B cell (primary cell): ENCODE data around the gene PYHIN1. TPM values are rescaled to one million over a fixed set of nuclear protein-coding genes. Genes with fewer than 3 reads are reported as not detected.
A peak's percentile ranks its signal among the peaks of the same experiment; 100 is the strongest.

Source experiments
- ATAC-seq: fragments of 200-7000 bp; cut with Tn5 transposase; one replicate; pipeline ENCODE4 v1.10.0; 2021; ENCODE audit warnings: low read depth, mild to moderate bottlenecking, moderate number of reproducible peaks, moderate library complexity
- CTCF ChIA-PET: fragments of 350-600 bp; sonication (Branson Sonifier 250); formaldehyde crosslinking; loops from one replicate; lab custom pipeline; 2021; ENCODE audit warnings: antibody characterized with exemption, inconsistent platforms; lab: Charles Lee
- POLR2A ChIA-PET: fragments of 350-600 bp; sonication (Branson Sonifier 250); formaldehyde crosslinking; loops from one replicate; lab custom pipeline; 2021; ENCODE audit warnings: antibody characterized with exemption; lab: Charles Lee
- DNase-seq: peaks from one replicate; pipeline ENCODE4 v3.0.0; 2013
- H2AFZ ChIP-seq: 2 replicates; pipeline ENCODE4 v1.6.1; 2012; ENCODE audit warnings: mild to moderate bottlenecking, low read depth, low read length; ENCODE audit not compliant: insufficient read depth, poor library complexity, severe bottlenecking
- H3K27ac ChIP-seq, 2 donors: 1 replicate in 1 of 2; 2 replicates in 1 of 2; pipeline ENCODE4 v1.5.1; 2012 to 2013; ENCODE audit warnings: low read length in 2 of 2, mild to moderate bottlenecking in 2 of 2, moderate library complexity in 1 of 2
- H3K27me3 ChIP-seq, 4 experiments: fragments of 200-600 bp in 1 of 4; sonication (generic) in 1 of 4; replicated peaks in 1 of 4; 1 replicate in 2 of 4; 2 replicates in 2 of 4; pipeline versions ENCODE4 v1.6.1 to v1.7.0; 2013 to 2016; ENCODE audit warnings: low read length in 3 of 4, mild to moderate bottlenecking in 2 of 4, mixed read lengths in 1 of 4, moderate library complexity in 1 of 4; ENCODE audit not compliant: insufficient read depth in 4 of 4, control insufficient read depth in 3 of 4; ENCODE audit errors: control extremely low read depth in 1 of 4
- H3K36me3 ChIP-seq, 2 experiments: replicated peaks in 1 of 2; 1 replicate in 1 of 2; 2 replicates in 1 of 2; pipeline versions ENCODE4 v1.6.1 to v1.7.1; 2013; ENCODE audit warnings: low read length in 1 of 2; ENCODE audit not compliant: insufficient read depth in 2 of 2, control insufficient read depth in 1 of 2; ENCODE audit errors: control extremely low read depth in 1 of 2, extremely low read depth in 1 of 2
- H3K4me1 ChIP-seq, 2 donors: fragments of 200-600 bp in 1 of 2; sonication (generic) in 1 of 2; 1 replicate in 1 of 2; 2 replicates in 1 of 2; pipeline versions ENCODE4 v1.5.1 to v1.6.1; 2013 to 2017; ENCODE audit warnings: low read length in 2 of 2; ENCODE audit not compliant: control insufficient read depth in 2 of 2, insufficient read depth in 2 of 2
- H3K4me2 ChIP-seq: replicated peaks from 2 replicates; pipeline ENCODE3; 2012; ENCODE audit warnings: mild to moderate bottlenecking, low read depth, low read length; ENCODE audit not compliant: poor library complexity, severe bottlenecking
- H3K4me3 ChIP-seq, 5 experiments: fragments of 200-600 bp in 1 of 5; sonication (generic) in 1 of 5; 1 replicate in 3 of 5; 2 replicates in 2 of 5; pipeline versions ENCODE4 v1.5.1 to v1.7.0; 2011 to 2016; ENCODE audit warnings: low read length in 4 of 5, mild to moderate bottlenecking in 4 of 5, low read depth in 2 of 5, control low read depth in 1 of 5, moderate library complexity in 1 of 5; ENCODE audit not compliant: insufficient read depth in 1 of 5; ENCODE audit errors: control extremely low read depth in 1 of 5, extremely low read depth in 1 of 5
- H3K79me2 ChIP-seq: fragments of 200-600 bp; sonication (generic); one replicate; pipeline ENCODE4 v1.6.0; 2016; ENCODE audit warnings: low read length; ENCODE audit not compliant: control insufficient read depth, insufficient read depth
- H3K9ac ChIP-seq: fragments of 200-600 bp; sonication (generic); 2 replicates; pipeline ENCODE4 v1.6.1; 2017; ENCODE audit warnings: mild to moderate bottlenecking, low read length, moderate library complexity
- H3K9me3 ChIP-seq, 3 donors: one replicate each; pipeline versions ENCODE4 v1.6.1 to v1.7.1; 2013; ENCODE audit warnings: low read length in 2 of 3; ENCODE audit not compliant: control insufficient read depth in 2 of 3, insufficient read depth in 1 of 3; ENCODE audit errors: control extremely low read depth in 1 of 3
- H4K20me1 ChIP-seq: 2 replicates; pipeline ENCODE4 v1.6.0; 2012; ENCODE audit warnings: mild to moderate bottlenecking, low read length; ENCODE audit not compliant: insufficient read depth, control insufficient read depth, poor library complexity, severe bottlenecking
- H3K27ac Mint-ChIP-seq: one replicate; pipeline ENCODE4 v1.8.0; 2021; ENCODE audit warnings: mixed read lengths
- H3K27me3 Mint-ChIP-seq: one replicate; pipeline ENCODE4 v1.8.0; 2021; ENCODE audit warnings: mixed read lengths
- H3K4me1 Mint-ChIP-seq: one replicate; pipeline ENCODE4 v1.8.0; 2021; ENCODE audit warnings: mixed read lengths
- H3K4me3 Mint-ChIP-seq: one replicate; pipeline ENCODE4 v1.8.0; 2021; ENCODE audit warnings: mixed read lengths
- H3K9me3 Mint-ChIP-seq: one replicate; pipeline ENCODE4 v1.8.0; 2022; ENCODE audit warnings: mixed read lengths; ENCODE audit not compliant: insufficient read depth
- EZH2 ChIP-seq: IDR thresholded peaks from 2 replicates; pipeline ENCODE4 v1.6.1; 2012; ENCODE audit warnings: borderline replicate concordance, low read depth, mild to moderate bottlenecking, moderate library complexity, low read length; ENCODE audit not compliant: insufficient read depth, poor library complexity, severe bottlenecking
- WGBS: methylation state at CpG from one replicate; pipeline ENCODE4 v1.1.5; 2013; ENCODE audit warnings: missing lambda C conversion rate; ENCODE audit not compliant: insufficient coverage; 5-methylcytosine and 5-hydroxymethylcytosine counted together
- intact Hi-C: fragments of 100-400 bp; cut with micrococcal nuclease; formaldehyde crosslinking; loops from one replicate; pipeline ENCODE4 v1.10.0; 2022
- polyA plus RNA-seq: library from polyadenylated mRNA; depleted of rRNA; stranded (reverse); fragments of >200 nt; gene quantifications from 2 replicates; pipeline ENCODE4 v1.2.3, GENCODE V29; 2012
- total RNA-seq, 2 donors: library from RNA; stranded (reverse); fragments of 120-200 nt in 1 of 2; gene quantifications; 1 replicate in 1 of 2; 2 replicates in 1 of 2; pipeline versions ENCODE4 v1.2.3 to v1.2.4, GENCODE V29; 2013 to 2022
- TF ChIP-seq, protein P1 (sequence below): fragments of 200-600 bp; IDR thresholded peaks from one replicate; pipeline ENCODE4 v1.8.0; 2022; ENCODE audit warnings: antibody characterized with exemption, mild to moderate bottlenecking

PYHIN1 gene
- total and polyA plus RNA-seq, 2 donors (not counting 1 experiment from before 2014, with no cell fraction given), result 8.6 to 13.9 TPM

DNA sequence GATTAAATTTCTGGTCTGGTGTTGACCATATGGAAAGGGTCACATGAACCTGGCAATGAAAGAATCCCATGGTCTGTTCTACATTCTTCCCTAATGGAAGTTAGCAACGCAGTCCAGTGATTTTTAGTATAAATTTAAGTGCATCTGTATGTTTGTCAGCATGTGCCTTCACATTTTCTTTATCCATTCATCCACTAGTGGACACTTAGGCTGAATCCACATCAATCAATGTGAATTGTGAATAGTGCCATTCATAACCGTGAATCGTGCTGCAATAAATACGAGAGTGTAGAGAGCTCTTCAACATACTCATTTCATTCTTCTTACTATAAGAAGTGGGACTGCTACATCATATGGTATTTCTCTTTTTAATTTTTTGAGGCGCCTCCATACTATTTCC is 65.6 kb downstream of the PYHIN1 start:
- H3K27ac Mint-ChIP-seq, result peak overlapping the region; percentile 18
- no peak for ATAC-seq
- ChIA-PET POLR2A (no interaction called here), CTCF (interaction anchor here (0.8 to 2.4 kb wide), 7 partner anchors 46 to 1005 kb away, joined by 3 to 31 read pairs (median 6); partner anchors contain the start of gene AIM2)
- H3K4me1 Mint-ChIP-seq, result peaks cover 22% of the 10 kb centered on the region
- no peak overlapping the region for H3K27ac ChIP-seq
- intact Hi-C loops, result no loop called here
- H4K20me1 ChIP-seq, result no peaks in the 10 kb centered on the region
- no CpG with 5 or more reads among the region's 5 CpGs for WGBS
- H2AFZ ChIP-seq, result no peak overlapping the region
- H3K4me2 ChIP-seq, result no peak overlapping the region
- H3K27me3 Mint-ChIP-seq, result no peaks in the 10 kb centered on the region
- no peaks in the 10 kb centered on the region for H3K27me3 ChIP-seq
- H3K79me2 ChIP-seq, result no peaks in the 10 kb centered on the region
- TF ChIP-seq, protein P1, sequence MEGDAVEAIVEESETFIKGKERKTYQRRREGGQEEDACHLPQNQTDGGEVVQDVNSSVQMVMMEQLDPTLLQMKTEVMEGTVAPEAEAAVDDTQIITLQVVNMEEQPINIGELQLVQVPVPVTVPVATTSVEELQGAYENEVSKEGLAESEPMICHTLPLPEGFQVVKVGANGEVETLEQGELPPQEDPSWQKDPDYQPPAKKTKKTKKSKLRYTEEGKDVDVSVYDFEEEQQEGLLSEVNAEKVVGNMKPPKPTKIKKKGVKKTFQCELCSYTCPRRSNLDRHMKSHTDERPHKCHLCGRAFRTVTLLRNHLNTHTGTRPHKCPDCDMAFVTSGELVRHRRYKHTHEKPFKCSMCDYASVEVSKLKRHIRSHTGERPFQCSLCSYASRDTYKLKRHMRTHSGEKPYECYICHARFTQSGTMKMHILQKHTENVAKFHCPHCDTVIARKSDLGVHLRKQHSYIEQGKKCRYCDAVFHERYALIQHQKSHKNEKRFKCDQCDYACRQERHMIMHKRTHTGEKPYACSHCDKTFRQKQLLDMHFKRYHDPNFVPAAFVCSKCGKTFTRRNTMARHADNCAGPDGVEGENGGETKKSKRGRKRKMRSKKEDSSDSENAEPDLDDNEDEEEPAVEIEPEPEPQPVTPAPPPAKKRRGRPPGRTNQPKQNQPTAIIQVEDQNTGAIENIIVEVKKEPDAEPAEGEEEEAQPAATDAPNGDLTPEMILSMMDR, result no peak
- no peak for TF ChIP-seq EZH2
- no peaks in the 10 kb centered on the region for H3K36me3 ChIP-seq
- no peak overlapping the region for H3K9ac ChIP-seq
- H3K4me3 Mint-ChIP-seq, result peak overlapping the region; percentile 5
- peaks cover 6 to 12% of the 10 kb centered on the region in 2 donors for H3K4me1 ChIP-seq
- peaks cover 0 to 3% (median 0%) of the 10 kb centered on the region in 3 donors for H3K9me3 ChIP-seq
- no peak overlapping the region for H3K4me3 ChIP-seq
- H3K9me3 Mint-ChIP-seq, result peaks cover 2% of the 10 kb centered on the region
- DNase-seq, result no peak

DNA sequence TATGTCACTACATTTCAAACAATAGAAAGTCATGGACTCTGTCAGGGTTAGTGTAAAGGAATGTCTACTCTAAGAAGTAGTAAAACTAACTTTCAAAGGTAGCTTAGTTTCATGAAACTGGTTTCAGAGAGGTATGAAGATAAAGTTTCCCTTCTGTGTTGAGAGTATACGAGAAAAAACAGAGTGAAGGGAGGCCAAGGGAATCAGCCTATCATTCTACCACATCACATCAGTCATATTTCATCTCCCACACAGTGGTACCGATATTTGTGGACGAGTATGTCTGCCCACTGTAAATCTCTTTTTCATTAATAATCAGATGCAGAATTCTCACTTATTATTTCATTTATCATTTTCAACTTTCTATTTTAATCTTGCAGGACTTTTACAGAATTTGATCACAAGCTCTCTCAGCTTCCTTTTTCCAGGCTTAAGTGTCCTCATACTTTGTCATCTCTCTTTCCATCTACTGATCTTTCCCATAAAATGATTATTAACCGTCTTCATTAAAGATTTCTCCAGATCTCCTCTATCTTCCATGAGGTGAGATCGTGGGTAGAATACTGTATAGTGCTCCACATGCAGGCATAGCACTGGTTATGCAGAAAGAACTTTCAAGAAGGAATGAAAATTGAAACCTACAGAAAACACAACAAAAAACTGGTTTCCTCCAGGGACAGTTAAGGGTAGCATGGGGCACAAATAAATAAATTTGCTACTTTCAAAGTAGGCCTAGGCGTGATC is 66.9 kb downstream of the PYHIN1 start:
- intact Hi-C loops, result loop anchor here (1.0 to 2.0 kb wide), 6 partner anchors 17 to 1005 kb away; partner anchors contain the start of gene KIRREL1
- no peak overlapping the region for H3K4me3 ChIP-seq
- H3K4me2 ChIP-seq, result peak overlapping the region; percentile 42
- peaks cover 0 to 3% (median 0%) of the 10 kb centered on the region in 3 donors for H3K9me3 ChIP-seq
- WGBS, result 100% methylated on average over 2 of the region's 6 CpGs
- no peak overlapping the region for H3K27ac Mint-ChIP-seq
- peak overlapping the region; percentile 35 for H2AFZ ChIP-seq
- no peaks in the 10 kb centered on the region for H4K20me1 ChIP-seq
- no peaks in the 10 kb centered on the region for H3K9me3 Mint-ChIP-seq
- H3K4me1 ChIP-seq, result peaks cover 6 to 12% of the 10 kb centered on the region in 2 donors
- H3K4me3 Mint-ChIP-seq, result peak overlapping the region; percentile 55
- no peaks in the 10 kb centered on the region for H3K79me2 ChIP-seq
- peaks cover 22% of the 10 kb centered on the region for H3K4me1 Mint-ChIP-seq
- TF ChIP-seq, protein P1, result no peak
- TF ChIP-seq EZH2, result no peak
- ATAC-seq (peak; percentile 31), DNase-seq (no peak)
- H3K27ac ChIP-seq, result no peak overlapping the region
- H3K36me3 ChIP-seq, result no peaks in the 10 kb centered on the region
- ChIA-PET POLR2A (no interaction called here), CTCF (interaction anchor here (0.6 to 2.4 kb wide), 48 partner anchors 9 to 1034 kb away, joined by 3 to 31 read pairs (median 4); partner anchors contain the start of genes AIM2, CD1D, IFI16 and MNDA)
- no peaks in the 10 kb centered on the region for H3K27me3 Mint-ChIP-seq
- H3K27me3 ChIP-seq, result no peaks in the 10 kb centered on the region
- H3K9ac ChIP-seq, result peak overlapping the region; percentile 11
